Activated CD8-positive, alpha-beta memory T cell treated with anti-CD3 and anti-CD28 coated beads, Interleukin-2, amount 50 U/mL, for 48 hours (primary cell): Measurements from ENCODE around the gene FDX2.

Source experiments
- DNase-seq: peaks from one replicate; pipeline ENCODE4 v3.0.0-alpha.2; 2020

Gene FDX2

DNA sequence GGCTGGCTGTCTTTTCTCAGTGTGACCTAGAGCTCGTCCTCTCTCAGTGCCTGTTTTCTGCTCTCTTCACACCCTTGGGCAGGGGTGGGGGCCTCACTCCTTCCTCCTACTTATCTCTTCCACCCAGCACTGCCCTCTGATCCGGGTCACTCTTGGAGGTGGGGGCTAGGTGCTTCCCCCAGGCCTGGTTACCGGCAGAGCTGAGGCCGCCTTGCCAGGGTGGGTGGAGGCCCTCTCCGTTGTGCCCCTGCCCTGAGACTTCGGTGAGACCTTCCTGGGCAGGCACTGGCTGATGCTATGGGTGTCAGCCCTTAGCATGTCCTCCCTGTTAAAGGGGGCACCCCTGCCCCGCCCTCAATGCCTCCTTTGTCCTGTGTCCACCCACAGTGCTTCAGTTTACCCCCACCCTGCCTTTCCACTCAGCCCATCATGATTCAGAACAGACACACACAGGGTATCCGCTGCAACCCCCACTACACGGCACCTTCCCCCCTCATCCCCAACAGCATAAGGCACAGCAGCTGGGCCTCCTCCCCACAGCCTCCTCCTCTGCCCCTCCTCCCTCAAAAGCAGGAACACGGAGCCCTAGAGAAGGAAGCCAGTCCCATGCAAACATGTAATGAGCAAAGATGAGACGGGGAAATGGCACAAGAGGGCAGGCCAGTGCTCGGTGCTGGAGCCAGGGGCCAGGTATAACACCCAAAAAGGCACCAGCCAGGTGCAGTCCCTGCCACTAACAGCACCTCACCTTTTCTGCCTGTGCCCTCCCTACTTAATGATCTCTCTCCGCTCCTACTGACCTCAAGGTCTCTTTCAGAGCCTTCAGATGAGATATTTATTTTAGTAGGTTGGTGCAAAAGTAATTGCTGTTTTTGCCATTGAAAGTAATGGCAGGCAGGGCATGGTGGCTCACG, 16.0 kb downstream of the FDX2 start:
- peak; percentile 46 for DNase-seq

DNA sequence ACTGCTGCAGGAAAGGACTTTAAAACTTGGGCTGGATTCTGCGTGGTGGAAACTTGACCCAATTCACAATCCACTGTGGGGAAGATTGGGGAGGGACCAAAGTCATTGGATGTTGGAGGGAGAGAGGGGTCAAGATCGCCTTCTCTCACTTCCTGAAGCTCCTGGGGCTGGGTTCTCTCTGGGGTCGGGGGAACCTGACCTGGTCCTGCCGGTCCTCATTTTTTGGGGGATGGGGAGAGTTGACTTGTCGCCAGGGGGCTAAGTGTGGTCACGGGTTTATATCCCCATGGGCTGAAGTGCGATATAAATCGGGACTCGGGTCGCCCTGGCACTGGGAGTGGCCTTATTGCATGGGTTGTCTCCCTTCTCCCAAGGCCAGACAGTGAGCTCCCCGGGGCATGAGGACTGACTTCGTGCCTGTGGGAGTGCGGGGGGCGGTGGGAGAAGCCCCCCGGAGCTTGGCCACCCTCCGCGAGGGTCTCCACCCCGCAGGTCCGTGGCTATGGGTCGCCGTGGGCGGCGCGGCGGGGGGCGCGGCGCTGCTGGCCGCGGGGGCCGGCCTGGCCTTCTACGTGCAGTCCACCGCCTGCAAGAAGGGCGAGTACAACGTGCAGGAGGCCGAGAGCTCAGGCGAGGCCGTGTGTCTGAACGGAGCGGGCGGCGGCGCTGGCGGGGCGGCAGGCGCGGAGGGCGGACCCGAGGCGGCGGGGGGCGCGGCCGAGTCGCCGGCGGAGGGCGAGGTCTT, 19.8 kb downstream of the FDX2 start:
- peak; percentile 51 for DNase-seq

GRCh38 chr19:10295305-10295846, 20.4 kb downstream of the FDX2 start:
- peak; percentile 73 for DNase-seq

GRCh38 chr19:10294368-10294697, 21.5 kb downstream of the FDX2 start:
- peak; percentile 57 for DNase-seq

DNA sequence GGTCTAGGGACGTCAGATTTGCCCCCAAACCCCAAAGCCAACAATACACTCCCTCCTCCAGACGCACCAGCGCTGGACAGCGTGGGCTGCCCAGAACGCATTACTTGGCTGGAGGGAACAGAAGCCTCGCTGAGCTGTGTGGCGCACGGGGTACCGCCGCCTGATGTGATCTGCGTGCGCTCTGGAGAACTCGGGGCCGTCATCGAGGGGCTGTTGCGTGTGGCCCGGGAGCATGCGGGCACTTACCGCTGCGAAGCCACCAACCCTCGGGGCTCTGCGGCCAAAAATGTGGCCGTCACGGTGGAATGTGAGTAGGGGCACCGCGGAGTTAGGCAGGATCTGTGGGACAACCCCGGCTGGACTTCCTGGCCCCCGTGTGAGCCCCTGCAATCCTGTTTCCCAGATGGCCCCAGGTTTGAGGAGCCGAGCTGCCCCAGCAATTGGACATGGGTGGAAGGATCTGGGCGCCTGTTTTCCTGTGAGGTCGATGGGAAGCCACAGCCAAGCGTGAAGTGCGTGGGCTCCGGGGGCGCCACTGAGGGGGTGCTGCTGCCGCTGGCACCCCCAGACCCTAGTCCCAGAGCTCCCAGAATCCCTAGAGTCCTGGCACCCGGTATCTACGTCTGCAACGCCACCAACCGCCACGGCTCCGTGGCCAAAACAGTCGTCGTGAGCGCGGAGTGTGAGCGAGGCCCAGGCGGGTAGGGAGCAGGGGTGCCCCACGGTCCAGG, 22.0 kb downstream of the FDX2 start:
- peak; percentile 59 for DNase-seq

GRCh38 chr19:10292789-10293636, 22.8 kb downstream of the FDX2 start:
- peak; percentile 59 for DNase-seq

DNA sequence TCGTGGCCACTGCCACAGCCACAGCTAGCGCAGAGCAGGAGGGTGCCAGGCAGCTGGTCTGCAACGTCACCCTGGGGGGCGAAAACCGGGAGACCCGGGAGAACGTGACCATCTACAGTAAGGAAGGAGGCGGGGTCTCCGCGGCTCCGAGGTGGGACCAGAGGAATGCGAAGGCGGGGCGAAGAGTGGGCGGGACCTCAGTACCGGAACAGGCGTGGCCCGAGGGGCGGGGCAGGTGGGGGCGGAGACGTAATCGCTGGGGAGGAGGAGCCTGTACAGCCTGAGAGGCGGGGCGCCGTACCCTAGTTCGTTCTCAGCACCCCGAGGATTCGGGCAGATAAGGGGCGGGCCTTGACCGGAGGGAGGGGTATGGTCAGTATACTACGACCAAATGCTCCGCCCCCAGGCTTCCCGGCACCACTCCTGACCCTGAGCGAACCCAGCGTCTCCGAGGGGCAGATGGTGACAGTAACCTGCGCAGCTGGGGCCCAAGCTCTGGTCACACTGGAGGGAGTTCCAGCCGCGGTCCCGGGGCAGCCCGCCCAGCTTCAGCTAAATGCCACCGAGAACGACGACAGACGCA, 23.5 kb downstream of the FDX2 start:
- DNase-seq, result peak; percentile 95

DNA sequence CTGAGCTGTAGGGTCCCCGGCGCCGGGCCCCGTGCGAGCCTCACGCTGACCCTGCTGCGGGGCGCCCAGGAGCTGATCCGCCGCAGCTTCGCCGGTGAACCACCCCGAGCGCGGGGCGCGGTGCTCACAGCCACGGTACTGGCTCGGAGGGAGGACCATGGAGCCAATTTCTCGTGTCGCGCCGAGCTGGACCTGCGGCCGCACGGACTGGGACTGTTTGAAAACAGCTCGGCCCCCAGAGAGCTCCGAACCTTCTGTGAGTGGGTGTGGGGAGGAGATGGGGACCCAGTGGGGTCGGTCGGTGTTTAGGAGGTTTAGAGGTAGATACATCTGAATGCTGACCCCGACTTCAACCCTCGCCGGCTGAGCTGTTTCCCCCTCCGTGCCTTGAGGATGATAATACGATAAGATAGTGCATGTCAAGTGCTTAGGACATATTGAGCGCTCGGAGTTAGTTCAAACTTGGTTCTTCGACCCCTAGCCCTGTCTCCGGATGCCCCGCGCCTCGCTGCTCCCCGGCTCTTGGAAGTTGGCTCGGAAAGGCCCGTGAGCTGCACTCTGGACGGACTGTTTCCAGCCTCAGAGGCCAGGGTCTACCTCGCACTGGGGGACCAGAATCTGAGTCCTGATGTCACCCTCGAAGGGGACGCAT, 24.1 kb downstream of the FDX2 start:
- peak; percentile 77 for DNase-seq

DNA sequence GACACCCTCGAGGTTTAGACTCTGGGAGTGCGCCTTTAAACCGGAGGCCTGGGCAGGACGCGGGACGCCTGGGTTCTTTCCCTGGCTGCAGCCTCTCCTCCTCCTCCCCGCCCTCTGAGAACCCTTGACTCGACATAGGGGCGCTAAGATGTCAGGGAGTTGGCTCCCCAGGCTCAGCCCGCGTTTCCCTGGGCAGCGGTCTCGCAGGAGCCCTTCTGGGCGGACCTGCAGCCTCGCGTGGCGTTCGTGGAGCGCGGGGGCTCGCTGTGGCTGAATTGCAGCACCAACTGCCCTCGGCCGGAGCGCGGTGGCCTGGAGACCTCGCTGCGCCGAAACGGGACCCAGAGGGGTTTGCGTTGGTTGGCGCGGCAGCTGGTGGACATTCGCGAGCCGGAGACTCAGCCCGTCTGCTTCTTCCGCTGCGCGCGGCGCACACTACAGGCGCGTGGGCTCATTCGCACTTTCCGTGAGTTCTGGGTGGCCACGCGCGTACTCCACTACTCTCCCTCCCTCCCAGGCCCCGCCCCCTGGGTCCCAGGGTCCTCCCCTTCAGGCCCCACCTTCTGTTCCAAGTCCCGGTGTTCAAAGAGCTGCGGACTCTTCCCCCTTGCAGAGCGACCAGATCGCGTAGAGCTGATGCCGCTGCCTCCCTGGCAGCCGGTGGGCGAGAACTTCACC, 24.8 kb downstream of the FDX2 start:
- DNase-seq, result no peak

DNA sequence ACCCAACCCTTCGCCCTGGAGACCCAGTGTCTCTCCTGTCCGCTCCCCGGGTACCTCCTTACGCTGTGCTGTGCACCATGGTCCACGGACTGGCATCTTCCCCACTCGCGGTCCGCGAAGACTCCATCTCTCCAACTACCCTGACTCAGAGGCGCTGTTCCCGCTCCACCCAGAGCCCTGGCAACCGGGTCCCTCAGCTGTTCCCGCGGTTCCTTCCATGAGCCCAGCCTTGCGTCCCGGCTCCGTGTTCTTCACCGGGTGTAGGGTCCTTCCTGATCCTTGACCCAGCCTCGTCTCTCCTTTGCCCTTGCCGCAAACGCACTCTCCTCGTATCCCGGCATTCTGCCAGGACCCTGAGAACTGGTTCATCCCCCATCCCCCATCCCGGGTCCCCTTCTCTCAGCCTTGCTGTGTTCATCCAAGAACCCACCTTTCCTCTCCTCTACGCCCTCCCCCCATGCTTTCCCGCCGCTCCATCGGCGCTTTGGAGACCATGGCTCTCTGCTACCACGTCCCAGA, 25.4 kb downstream of the FDX2 start:
- peak; percentile 67 for DNase-seq

DNA sequence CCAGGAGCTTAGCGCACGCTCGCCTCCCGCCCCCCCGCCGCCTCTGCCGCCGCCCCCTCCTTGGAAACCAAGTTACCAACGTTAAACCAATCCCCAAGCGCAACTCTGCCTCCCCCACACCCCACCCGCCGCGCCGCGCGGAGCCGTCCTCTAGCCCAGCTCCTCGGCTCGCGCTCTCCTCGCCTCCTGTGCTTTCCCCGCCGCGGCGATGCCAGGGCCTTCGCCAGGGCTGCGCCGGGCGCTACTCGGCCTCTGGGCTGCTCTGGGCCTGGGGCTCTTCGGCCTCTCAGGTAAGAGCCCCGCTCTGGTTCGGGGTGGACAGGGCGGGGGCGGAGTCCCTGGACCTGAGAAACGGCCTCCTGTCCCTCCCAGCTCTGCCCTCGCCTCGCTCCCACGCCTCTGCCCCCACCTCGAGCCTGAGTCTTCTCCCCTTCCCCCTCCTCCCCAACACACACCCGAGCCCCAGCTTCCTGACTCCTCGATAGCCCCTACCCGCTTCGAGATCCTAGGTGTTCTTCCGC, 25.9 kb downstream of the FDX2 start, which contains the start of gene ICAM5:
Gene ICAM5, plus strand, starts transcription at position 117 of the 521 bp plus-strand sequence. Its CDS starts 92 bp downstream, at position 209.
- DNase-seq, result peak; percentile 75

DNA sequence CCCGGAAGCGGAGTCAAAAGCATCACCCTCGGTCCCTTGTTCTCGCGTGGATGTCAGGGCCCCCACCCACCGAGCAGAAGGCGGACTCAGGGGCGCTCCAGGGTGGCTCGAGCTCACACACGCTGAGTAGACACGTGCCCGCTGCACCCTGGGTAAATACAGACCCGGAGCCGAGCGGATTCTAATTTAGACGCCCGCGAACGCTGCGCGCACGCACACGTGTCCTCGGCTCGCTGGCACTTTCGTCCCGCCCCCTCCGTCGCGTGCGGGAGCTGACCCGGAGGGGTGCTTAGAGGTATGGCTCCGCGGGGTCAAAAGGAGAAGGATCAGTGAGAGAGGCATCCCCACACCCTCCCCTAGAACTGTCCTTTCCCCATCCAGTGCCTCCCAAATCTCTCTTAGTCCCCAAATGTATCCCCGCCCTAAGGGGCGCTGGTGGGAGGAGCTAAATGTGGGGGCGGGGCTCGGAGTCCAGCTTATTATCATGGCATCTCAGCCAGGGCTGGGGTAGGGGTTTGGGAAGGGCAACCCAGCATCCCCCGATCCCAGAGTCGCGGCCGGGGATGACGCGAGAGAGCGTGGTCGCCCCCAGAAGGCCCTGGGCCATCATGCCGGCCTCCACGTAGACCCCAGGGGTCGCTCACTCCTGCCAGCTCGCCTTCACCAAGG, 26.5 kb downstream of the FDX2 start:
- DNase-seq, result peak; percentile 87

- DNase-seq, result peak; percentile 80
Measured at GRCh38 chr19:10288662-10289166, 27.1 kb downstream of the FDX2 start.

DNA sequence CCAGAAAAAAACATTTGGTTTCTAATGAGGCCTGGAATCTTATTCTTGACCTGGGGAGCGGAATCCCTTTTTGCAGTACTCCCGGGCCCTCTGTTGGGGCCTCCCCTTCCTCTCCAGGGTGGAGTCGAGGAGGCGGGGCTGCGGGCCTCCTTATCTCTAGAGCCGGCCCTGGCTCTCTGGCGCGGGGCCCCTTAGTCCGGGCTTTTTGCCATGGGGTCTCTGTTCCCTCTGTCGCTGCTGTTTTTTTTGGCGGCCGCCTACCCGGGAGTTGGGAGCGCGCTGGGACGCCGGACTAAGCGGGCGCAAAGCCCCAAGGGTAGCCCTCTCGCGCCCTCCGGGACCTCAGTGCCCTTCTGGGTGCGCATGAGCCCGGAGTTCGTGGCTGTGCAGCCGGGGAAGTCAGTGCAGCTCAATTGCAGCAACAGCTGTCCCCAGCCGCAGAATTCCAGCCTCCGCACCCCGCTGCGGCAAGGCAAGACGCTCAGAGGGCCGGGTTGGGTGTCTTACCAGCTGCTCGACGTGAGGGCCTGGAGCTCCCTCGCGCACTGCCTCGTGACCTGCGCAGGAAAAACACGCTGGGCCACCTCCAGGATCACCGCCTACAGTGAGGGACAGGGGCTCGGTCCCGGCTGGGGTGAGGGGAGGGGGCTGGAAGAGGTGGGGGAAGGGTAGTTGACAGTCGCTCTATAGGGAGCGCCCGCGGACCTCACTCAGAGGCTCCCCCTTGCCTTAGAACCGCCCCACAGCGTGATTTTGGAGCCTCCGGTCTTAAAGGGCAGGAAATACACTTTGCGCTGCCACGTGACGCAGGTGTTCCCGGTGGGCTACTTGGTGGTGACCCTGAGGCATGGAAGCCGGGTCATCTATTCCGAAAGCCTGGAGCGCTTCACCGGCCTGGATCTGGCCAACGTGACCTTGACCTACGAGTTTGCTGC, 28.7 kb downstream of the FDX2 start, which contains the start of gene ICAM4:
Gene ICAM4, plus strand, starts transcription at position 153 of the 935 bp plus-strand sequence. Its CDS starts 58 bp downstream, at position 211.
- peak; percentile 69 for DNase-seq

DNA sequence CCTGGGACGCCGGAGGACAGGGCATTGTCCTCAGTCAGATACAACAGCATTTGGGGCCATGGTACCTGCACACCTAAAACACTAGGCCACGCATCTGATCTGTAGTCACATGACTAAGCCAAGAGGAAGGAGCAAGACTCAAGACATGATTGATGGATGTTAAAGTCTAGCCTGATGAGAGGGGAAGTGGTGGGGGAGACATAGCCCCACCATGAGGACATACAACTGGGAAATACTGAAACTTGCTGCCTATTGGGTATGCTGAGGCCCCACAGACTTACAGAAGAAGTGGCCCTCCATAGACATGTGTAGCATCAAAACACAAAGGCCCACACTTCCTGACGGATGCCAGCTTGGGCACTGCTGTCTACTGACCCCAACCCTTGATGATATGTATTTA, 30.4 kb downstream of the FDX2 start:
- DNase-seq, result no peak

DNA sequence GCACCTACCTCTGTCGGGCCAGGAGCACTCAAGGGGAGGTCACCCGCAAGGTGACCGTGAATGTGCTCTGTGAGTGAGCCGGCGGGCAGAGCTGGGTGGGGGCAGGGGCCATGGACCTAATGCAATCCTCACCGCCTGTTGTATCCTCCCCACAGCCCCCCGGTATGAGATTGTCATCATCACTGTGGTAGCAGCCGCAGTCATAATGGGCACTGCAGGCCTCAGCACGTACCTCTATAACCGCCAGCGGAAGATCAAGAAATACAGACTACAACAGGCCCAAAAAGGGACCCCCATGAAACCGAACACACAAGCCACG, 30.9 kb downstream of the FDX2 start:
- no peak for DNase-seq

DNA sequence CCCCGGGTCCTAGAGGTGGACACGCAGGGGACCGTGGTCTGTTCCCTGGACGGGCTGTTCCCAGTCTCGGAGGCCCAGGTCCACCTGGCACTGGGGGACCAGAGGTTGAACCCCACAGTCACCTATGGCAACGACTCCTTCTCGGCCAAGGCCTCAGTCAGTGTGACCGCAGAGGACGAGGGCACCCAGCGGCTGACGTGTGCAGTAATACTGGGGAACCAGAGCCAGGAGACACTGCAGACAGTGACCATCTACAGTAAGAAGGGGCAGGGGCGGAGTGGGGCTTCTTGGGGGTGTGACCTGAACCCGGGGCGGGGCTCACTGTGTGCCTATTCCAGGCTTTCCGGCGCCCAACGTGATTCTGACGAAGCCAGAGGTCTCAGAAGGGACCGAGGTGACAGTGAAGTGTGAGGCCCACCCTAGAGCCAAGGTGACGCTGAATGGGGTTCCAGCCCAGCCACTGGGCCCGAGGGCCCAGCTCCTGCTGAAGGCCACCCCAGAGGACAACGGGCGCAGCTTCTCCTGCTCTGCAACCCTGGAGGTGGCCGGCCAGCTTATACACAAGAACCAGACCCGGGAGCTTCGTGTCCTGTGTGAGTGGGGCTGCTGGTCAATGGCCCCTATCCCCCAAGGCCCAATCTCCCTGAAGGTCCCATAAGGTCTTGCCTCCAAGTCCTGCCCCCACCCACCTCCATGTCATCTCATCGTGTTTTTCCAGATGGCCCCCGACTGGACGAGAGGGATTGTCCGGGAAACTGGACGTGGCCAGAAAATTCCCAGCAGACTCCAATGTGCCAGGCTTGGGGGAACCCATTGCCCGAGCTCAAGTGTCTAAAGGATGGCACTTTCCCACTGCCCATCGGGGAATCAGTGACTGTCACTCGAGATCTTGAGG, 31.5 kb downstream of the FDX2 start:
- no peak for DNase-seq
